HEK293 (cell line): ENCODE measurements around the gene ZNF709.

Experiments used
- CTCF ChIA-PET: fragments of 350-600 bp; formaldehyde crosslinking; extraction: SDS; loops from one replicate; lab custom pipeline; 2021; ENCODE audit warnings: antibody characterized with exemption; lab: Yijun Ruan, JAX
- POLR2A ChIA-PET: fragments of 300-600 bp; formaldehyde crosslinking; extraction: SDS; loops from one replicate; lab custom pipeline; 2020; ENCODE audit warnings: antibody characterized with exemption, inconsistent platforms; lab: Yijun Ruan, JAX
- H3K27ac ChIP-seq: fragments of 200-500 bp; sonication (Bioruptor generic); 2 replicates; pipeline ENCODE4 v1.5.1; 2014; ENCODE audit warnings: low read depth, low read length, control low read depth, inconsistent platforms; ENCODE audit errors: extremely low read depth
- H3K36me3 ChIP-seq, 2 experiments: fragments of 200-500 bp in 1 of 2; sonication (Bioruptor generic) in 1 of 2; 1 replicate in 1 of 2; 2 replicates in 1 of 2; pipeline ENCODE4 v1.5.1; 2014 to 2017; ENCODE audit warnings: inconsistent platforms in 2 of 2, low read length in 2 of 2; ENCODE audit not compliant: control insufficient read depth in 2 of 2, insufficient read depth in 1 of 2
- H3K4me1 ChIP-seq: fragments of 200-500 bp; sonication (Bioruptor generic); 2 replicates; pipeline ENCODE4 v1.5.1; 2014; ENCODE audit warnings: mild to moderate bottlenecking, low read length, inconsistent platforms; ENCODE audit not compliant: control insufficient read depth, insufficient read depth
- H3K4me3 ChIP-seq: 2 replicates; pipeline ENCODE4 v1.5.1; 2011; ENCODE audit warnings: low read depth, mild to moderate bottlenecking, control low read depth, low read length, moderate library complexity
- H3K9me3 ChIP-seq: fragments of 200-500 bp; sonication (Bioruptor generic); 2 replicates; pipeline ENCODE4 v1.5.1; 2014; ENCODE audit warnings: low read depth, low read length, inconsistent platforms; ENCODE audit not compliant: control insufficient read depth, insufficient read depth
- EGR2 ChIP-seq: fragments of 450-650 bp; formaldehyde crosslinking; IDR thresholded peaks from 2 replicates; pipeline ENCODE4 v1.5.1; 2016; ENCODE audit warnings: low read depth, missing biosample characterization, missing genetic modification characterization
- GLI2 ChIP-seq: fragments of 450-650 bp; formaldehyde crosslinking; IDR thresholded peaks from 2 replicates; pipeline ENCODE4; 2017; ENCODE audit warnings: missing biosample characterization, missing genetic modification characterization, low read depth, borderline replicate concordance
- GLI4 ChIP-seq: fragments of 450-650 bp; formaldehyde crosslinking; IDR thresholded peaks from 2 replicates; pipeline ENCODE4 v1.5.1; 2016; ENCODE audit warnings: missing biosample characterization, missing genetic modification characterization
- KLF1 ChIP-seq: fragments of 450-650 bp; formaldehyde crosslinking; IDR thresholded peaks from 2 replicates; pipeline ENCODE4 v1.5.1; 2016; ENCODE audit warnings: missing biosample characterization, missing genetic modification characterization
- KLF8 ChIP-seq: fragments of 450-650 bp; formaldehyde crosslinking; IDR thresholded peaks from 2 replicates; pipeline ENCODE4 v1.5.1; 2016; ENCODE audit warnings: missing biosample characterization, missing genetic modification characterization
- TRIM28 ChIP-seq: IDR thresholded peaks from 2 replicates; pipeline ENCODE4 v1.6.1; 2011; ENCODE audit warnings: low read length, control low read depth, borderline replicate concordance
- YY2 ChIP-seq: fragments of 450-650 bp; formaldehyde crosslinking; IDR thresholded peaks from 2 replicates; pipeline ENCODE4 v1.5.1; 2016; ENCODE audit warnings: missing biosample characterization, missing genetic modification characterization
- ZBTB49 ChIP-seq: fragments of 450-650 bp; formaldehyde crosslinking; IDR thresholded peaks from 2 replicates; pipeline ENCODE4 v1.5.1; 2016; ENCODE audit warnings: missing biosample characterization, missing genetic modification characterization, low read depth
- ZBTB8A ChIP-seq: fragments of 450-650 bp; formaldehyde crosslinking; IDR thresholded peaks from 2 replicates; pipeline ENCODE4 v1.5.1; 2016; ENCODE audit warnings: missing biosample characterization, missing genetic modification characterization
- ZNF114 ChIP-seq: fragments of 450-650 bp; formaldehyde crosslinking; IDR thresholded peaks from 2 replicates; pipeline ENCODE4 v1.5.0; 2017; ENCODE audit warnings: missing biosample characterization, missing genetic modification characterization
- ZNF121 ChIP-seq: fragments of 450-650 bp; formaldehyde crosslinking; IDR thresholded peaks from 2 replicates; pipeline ENCODE4 v1.5.1; 2016; ENCODE audit warnings: missing biosample characterization, missing genetic modification characterization
- ZNF184 ChIP-seq: fragments of 450-650 bp; IDR thresholded peaks from 2 replicates; pipeline ENCODE4 v1.5.1; 2018; ENCODE audit warnings: missing biosample characterization, mild to moderate bottlenecking, missing genetic modification characterization
- ZNF239 ChIP-seq: fragments of 450-650 bp; formaldehyde crosslinking; IDR thresholded peaks from 2 replicates; pipeline ENCODE4 v1.5.1; 2016; ENCODE audit warnings: missing biosample characterization, missing genetic modification characterization
- ZNF248 ChIP-seq: fragments of 450-650 bp; formaldehyde crosslinking; IDR thresholded peaks from 2 replicates; pipeline ENCODE4 v1.5.1; 2017; ENCODE audit warnings: missing biosample characterization, missing genetic modification characterization
- ZNF391 ChIP-seq: fragments of 450-650 bp; formaldehyde crosslinking; IDR thresholded peaks from 2 replicates; pipeline ENCODE4 v1.5.1; 2016; ENCODE audit warnings: low read depth, missing biosample characterization, missing genetic modification characterization, borderline replicate concordance
- ZNF433 ChIP-seq: fragments of 450-650 bp; formaldehyde crosslinking; IDR thresholded peaks from 2 replicates; pipeline ENCODE4 v1.5.1; 2016; ENCODE audit warnings: missing biosample characterization, missing genetic modification characterization, low read depth
- ZNF621 ChIP-seq: fragments of 450-650 bp; formaldehyde crosslinking; IDR thresholded peaks from 2 replicates; pipeline ENCODE4 v1.5.1; 2017; ENCODE audit warnings: missing biosample characterization, missing genetic modification characterization
- ZNF670 ChIP-seq: fragments of 450-650 bp; formaldehyde crosslinking; IDR thresholded peaks from 2 replicates; pipeline ENCODE4 v1.5.1; 2016; ENCODE audit warnings: missing biosample characterization, missing genetic modification characterization, low read depth
- ZNF677 ChIP-seq: fragments of 450-650 bp; IDR thresholded peaks from 2 replicates; pipeline ENCODE4 v1.5.0; 2018; ENCODE audit warnings: missing biosample characterization, mild to moderate bottlenecking, missing genetic modification characterization, moderate library complexity
- ZNF747 ChIP-seq: fragments of 450-650 bp; formaldehyde crosslinking; IDR thresholded peaks from 2 replicates; pipeline ENCODE4 v1.5.1; 2016; ENCODE audit warnings: missing biosample characterization, missing genetic modification characterization
- ZNF768 ChIP-seq: fragments of 450-650 bp; formaldehyde crosslinking; IDR thresholded peaks from 2 replicates; pipeline ENCODE4 v1.5.1; 2018; ENCODE audit warnings: missing biosample characterization, mild to moderate bottlenecking, missing genetic modification characterization
- ZSCAN16 ChIP-seq: fragments of 450-650 bp; formaldehyde crosslinking; IDR thresholded peaks from 2 replicates; pipeline ENCODE4 v1.5.1; 2016; ENCODE audit warnings: missing biosample characterization, missing genetic modification characterization
- ZSCAN23 ChIP-seq: fragments of 450-650 bp; formaldehyde crosslinking; IDR thresholded peaks from 2 replicates; pipeline ENCODE4 v1.5.1; 2016; ENCODE audit warnings: missing biosample characterization, missing genetic modification characterization
- TF ChIP-seq, protein P1 (sequence below): fragments of 450-650 bp; formaldehyde crosslinking; IDR thresholded peaks from 2 replicates; pipeline ENCODE4 v1.5.1; 2017; ENCODE audit warnings: missing biosample characterization, missing genetic modification characterization
- TF ChIP-seq, protein P2 (sequence below): fragments of 450-650 bp; formaldehyde crosslinking; conservative IDR thresholded peaks from 2 replicates; pipeline ENCODE4 v1.5.1; 2016; ENCODE audit warnings: low read depth, missing biosample characterization, missing genetic modification characterization
- TF ChIP-seq, protein P3 (sequence below): fragments of 450-650 bp; formaldehyde crosslinking; IDR thresholded peaks from 2 replicates; pipeline ENCODE4 v1.5.1; 2016; ENCODE audit warnings: missing biosample characterization, missing genetic modification characterization

The ZNF709 gene

GRCh38 chr19:12496480-12496879 is 11.9 kb upstream of the ZNF709 start:
- TF ChIP-seq KLF1 (tag by site-specific recombination) (no peak), ZBTB8A (tag by site-specific recombination) (no peak), ZNF184 (tag by site-specific recombination) (no peak), TRIM28 (no peak), KLF8 (no peak), ZSCAN16 (tag by site-specific recombination) (no peak), ZSCAN23 (tag by site-specific recombination) (no peak), ZNF239 (tag by site-specific recombination) (no peak), GLI2 (tag by site-specific recombination) (no peak), ZNF621 (tag by site-specific recombination) (no peak), ZNF433 (tag by site-specific recombination) (no peak), ZBTB49 (no peak), ZNF747 (no peak), ZNF768 (tag by site-specific recombination) (no peak), EGR2 (tag by site-specific recombination) (no peak)
- TF ChIP-seq, protein P1, sequence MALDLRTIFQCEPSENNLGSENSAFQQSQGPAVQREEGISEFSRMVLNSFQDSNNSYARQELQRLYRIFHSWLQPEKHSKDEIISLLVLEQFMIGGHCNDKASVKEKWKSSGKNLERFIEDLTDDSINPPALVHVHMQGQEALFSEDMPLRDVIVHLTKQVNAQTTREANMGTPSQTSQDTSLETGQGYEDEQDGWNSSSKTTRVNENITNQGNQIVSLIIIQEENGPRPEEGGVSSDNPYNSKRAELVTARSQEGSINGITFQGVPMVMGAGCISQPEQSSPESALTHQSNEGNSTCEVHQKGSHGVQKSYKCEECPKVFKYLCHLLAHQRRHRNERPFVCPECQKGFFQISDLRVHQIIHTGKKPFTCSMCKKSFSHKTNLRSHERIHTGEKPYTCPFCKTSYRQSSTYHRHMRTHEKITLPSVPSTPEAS: no peak
- ChIA-PET POLR2A (interaction anchor here (1.7 to 2.9 kb wide), 2 partner anchors 10 to 13 kb away, joined by 4 to 32 read pairs; partner anchors contain the start of gene ZNF709), CTCF (interaction anchor here (0.9 to 1.7 kb wide), 3 partner anchors 33 to 163 kb away, joined by 3 to 4 read pairs (median 4); partner anchors contain the start of genes ZNF443 and ZNF563)
- no peaks in the 10 kb centered on the region for H3K4me1 ChIP-seq
- no peak overlapping the region for H3K27ac ChIP-seq
- H3K4me3 ChIP-seq: no peak overlapping the region
- H3K9me3 ChIP-seq: no peaks in the 10 kb centered on the region
- H3K36me3 ChIP-seq: no peaks in the 10 kb centered on the region

GRCh38 chr19:12495002-12495802 is 10.6 kb upstream of the ZNF709 start:
- Histone ChIP-seq H3K4me3 (peak overlapping the region; percentile 65), H3K9me3 (no peaks in the 10 kb centered on the region), H3K27ac (peak overlapping the region; percentile 65), H3K4me1 (no peaks in the 10 kb centered on the region), H3K36me3 (no peaks in the 10 kb centered on the region)
- CTCF ChIA-PET: interaction anchor here (0.6 to 1.7 kb wide), 11 partner anchors 15 to 575 kb away, joined by 3 to 4 read pairs (median 4); partner anchors contain the start of gene ZNF563
- POLR2A ChIA-PET: interaction anchor here (0.6 to 2.9 kb wide), 21 partner anchors 9 to 1052 kb away, joined by 3 to 32 read pairs (median 5); partner anchors contain the start of genes ZNF44, ZNF442, ZNF443 and ZNF490
- TF ChIP-seq ZNF114 (tag by site-specific recombination) (no peak), ZNF391 (peak; percentile 72; the same call in 1 of the 2 replicates), ZBTB8A (tag by site-specific recombination) (0 out of 2 replicates have a peak, but pooled peaks have one; percentile 10), GLI4 (tag by site-specific recombination) (no peak), ZNF248 (tag by site-specific recombination) (no peak), ZNF121 (tag by site-specific recombination) (no peak), ZNF677 (tag by site-specific recombination) (no peak), YY2 (tag by site-specific recombination) (no peak), ZNF670 (tag by site-specific recombination) (no peak)
- TF ChIP-seq, protein P2, sequence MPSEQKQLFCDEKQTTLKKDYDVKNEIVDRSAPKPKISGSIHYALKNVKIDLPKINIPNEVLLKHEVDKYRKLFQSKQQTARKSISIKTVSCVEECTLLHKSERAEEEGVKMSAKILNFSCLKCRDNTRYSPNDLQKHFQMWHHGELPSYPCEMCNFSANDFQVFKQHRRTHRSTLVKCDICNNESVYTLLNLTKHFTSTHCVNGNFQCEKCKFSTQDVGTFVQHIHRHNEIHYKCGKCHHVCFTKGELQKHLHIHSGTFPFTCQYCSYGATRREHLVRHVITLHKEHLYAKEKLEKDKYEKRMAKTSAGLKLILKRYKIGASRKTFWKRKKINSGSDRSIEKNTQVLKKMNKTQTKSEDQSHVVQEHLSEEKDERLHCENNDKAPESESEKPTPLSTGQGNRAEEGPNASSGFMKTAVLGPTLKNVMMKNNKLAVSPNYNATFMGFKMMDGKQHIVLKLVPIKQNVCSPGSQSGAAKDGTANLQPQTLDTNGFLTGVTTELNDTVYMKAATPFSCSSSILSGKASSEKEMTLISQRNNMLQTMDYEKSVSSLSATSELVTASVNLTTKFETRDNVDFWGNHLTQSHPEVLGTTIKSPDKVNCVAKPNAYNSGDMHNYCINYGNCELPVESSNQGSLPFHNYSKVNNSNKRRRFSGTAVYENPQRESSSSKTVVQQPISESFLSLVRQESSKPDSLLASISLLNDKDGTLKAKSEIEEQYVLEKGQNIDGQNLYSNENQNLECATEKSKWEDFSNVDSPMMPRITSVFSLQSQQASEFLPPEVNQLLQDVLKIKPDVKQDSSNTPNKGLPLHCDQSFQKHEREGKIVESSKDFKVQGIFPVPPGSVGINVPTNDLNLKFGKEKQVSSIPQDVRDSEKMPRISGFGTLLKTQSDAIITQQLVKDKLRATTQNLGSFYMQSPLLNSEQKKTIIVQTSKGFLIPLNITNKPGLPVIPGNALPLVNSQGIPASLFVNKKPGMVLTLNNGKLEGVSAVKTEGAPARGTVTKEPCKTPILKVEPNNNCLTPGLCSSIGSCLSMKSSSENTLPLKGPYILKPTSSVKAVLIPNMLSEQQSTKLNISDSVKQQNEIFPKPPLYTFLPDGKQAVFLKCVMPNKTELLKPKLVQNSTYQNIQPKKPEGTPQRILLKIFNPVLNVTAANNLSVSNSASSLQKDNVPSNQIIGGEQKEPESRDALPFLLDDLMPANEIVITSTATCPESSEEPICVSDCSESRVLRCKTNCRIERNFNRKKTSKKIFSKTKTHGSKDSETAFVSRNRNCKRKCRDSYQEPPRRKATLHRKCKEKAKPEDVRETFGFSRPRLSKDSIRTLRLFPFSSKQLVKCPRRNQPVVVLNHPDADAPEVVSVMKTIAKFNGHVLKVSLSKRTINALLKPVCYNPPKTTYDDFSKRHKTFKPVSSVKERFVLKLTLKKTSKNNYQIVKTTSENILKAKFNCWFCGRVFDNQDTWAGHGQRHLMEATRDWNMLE (tag by site-specific recombination): peak; percentile 63
- TF ChIP-seq, protein P3, sequence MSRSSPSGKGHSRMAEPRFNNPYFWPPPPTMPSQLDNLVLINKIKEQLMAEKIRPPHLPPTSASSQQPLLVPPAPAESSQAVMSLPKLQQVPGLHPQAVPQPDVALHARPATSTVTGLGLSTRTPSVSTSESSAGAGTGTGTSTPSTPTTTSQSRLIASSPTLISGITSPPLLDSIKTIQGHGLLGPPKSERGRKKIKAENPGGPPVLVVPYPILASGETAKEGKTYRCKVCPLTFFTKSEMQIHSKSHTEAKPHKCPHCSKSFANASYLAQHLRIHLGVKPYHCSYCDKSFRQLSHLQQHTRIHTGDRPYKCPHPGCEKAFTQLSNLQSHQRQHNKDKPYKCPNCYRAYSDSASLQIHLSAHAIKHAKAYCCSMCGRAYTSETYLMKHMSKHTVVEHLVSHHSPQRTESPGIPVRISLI (tag by site-specific recombination): no peak
